GM04503 (cell line): ENCODE results near the gene VWA7.
"Not testable (repeated sequence)": the region's sequence is repeated elsewhere in the genome, so short reads cannot be mapped to it uniquely, and the experiment has no call there.

Experiments used
- DNase-seq: peaks from one replicate; pipeline ENCODE4 v3.0.0-alpha.2; 2012; ENCODE audit warnings: low read depth

VWA7 gene

GRCh38 chr6:31801031-31801927, 24.2 kb upstream of the VWA7 start:
- DNase-seq = not testable (repeated sequence)

DNA sequence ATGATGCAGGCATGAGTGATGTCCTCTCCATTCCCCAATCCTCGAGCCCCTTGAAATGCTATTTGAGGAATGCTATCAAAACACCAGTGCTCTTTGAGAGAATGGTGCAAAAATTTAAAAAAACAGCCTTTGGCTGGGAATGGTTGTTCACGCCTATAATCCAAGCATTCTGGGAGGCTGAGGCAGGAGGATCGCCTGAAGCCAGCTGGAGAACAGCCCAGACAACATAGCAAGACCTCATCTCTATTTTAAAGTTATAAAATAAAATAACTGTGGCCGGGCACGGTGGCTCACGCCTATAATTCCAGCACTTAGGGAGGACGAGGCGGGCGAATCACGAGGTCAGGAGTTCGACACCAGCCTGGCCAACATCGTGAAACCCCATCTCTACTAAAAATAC, 22.7 kb upstream of the VWA7 start:
- no peak for DNase-seq

- DNase-seq = no peak
These were observed 20.5 kb upstream of the VWA7 start for GRCh38 chr6:31797588-31797987.

GRCh38 chr6:31796993-31797385, 19.9 kb upstream of the VWA7 start:
- no peak for DNase-seq

DNA sequence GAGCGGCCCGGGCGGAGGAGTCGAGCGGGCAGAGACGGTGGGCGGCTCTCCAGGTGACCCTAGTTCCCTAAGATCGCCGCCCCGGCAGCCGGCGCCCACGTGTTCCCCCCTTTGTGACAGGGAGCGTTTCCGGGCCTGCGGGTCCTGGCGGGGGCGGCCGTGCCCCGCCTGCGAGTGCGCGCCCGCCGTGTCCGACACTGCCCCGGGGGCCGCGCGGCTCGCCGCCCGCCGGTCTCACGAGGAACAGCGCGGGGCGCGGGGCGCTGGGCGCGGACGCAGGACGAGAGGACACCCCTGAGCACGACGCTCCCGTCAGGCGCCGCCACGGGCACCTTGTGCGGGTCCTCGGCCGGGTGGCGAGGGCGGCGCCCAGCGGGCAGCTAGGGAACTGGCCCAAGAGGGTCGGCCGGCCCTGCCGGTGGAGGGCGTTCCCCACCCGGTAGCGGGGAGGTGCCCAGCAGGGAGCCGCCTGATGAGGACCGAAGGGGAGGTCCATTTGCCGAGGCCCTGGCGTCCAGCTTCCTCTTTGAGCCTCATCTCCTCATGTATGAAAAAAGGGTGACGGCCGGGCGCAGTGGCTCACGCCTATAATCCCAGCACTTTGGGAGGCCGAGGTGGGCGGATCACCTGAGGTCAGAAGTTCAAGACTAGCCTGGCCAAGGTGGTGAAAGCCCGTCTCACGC, 18.6 kb upstream of the VWA7 start, which contains the start of gene VARS1:
Gene VARS1, minus strand, starts transcription at position 137 of the 683 bp plus-strand sequence. CDS start 535 bp downstream, outside the sequence.
- no peak for DNase-seq

DNA sequence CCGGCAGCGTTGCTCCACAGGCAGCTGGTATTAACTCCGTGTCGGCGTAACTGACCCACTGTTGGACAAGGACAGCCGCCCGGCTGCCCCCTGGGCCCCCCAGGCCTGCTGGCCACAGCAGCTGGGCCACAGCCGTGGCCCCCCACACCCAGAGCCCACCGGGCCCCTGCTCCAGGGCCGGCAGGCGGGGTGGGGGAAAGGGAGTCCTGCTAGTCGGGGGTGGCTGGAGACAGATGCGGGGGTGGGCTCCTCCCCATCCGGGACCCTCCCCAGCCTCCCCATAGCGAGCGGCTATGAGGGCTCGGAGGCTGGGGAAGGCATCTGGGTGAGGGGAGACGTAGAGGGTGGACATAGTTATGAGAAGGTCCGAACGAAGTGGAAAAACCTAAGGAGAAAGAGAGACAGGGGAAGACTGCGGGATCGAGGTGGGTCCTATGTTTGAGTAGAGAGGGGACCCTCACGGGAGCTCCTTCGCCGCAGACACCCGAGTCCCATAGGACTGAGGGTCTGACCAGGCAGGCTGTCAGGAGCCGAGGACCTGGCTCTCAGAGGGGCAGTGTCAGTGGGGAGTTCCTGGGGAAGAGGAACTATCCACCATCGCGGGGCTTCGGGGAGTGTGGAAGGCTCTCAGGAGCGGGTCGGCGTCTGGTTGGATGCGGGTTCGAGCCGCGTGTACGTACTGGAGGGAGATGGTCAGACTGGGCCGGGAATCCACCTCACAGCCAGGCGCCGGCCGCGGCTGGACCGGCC, 17.9 kb upstream of the VWA7 start:
- no peak for DNase-seq

DNA sequence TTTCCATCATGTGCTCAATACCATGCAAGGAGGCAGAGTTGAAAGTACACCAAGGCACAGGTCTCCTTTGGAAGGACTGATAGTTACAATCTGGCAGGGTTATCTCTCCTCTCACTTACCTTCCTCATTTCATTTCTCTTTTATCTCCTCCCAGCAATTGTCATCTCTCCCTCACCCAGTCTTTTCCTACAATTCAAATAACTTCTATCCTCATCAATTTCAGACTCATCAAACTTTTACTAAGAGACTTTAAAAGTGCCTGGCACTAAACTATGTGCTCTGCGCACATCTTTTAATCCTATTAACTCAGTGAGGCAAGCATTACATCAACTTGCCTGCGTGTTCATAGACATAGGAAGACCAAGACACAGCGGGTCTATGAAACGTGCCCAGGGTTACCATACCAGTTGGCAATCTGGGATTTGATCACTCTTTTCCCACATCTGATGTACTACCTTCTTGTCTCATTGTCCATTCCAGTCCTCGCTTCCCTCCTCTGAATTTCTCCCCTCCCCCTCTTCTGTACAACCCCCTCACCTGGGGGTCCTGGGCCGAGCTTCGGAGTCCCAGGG, 17.3 kb upstream of the VWA7 start:
- DNase-seq = no peak

DNA sequence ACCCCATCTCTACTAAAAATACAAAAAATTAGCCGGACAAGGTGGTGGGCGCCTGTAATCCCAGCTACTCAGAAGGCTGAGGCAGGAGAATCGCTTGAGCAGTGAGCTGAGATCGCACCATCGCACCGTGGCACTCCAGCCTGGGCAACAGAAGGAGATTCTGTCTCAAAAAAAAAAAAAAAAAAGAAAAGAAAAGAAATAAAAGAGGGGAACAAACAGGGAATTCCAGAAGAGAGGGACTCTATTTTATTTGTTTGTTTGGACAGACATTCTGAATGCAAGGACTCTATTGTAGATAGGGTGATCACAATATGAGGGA, 16.8 kb upstream of the VWA7 start:
- DNase-seq = not testable (repeated sequence)

GRCh38 chr6:31792761-31793171, 15.6 kb upstream of the VWA7 start:
- DNase-seq = no peak

- DNase-seq = no peak
These were observed 14.9 kb upstream of the VWA7 start for GRCh38 chr6:31792090-31792374.

DNA sequence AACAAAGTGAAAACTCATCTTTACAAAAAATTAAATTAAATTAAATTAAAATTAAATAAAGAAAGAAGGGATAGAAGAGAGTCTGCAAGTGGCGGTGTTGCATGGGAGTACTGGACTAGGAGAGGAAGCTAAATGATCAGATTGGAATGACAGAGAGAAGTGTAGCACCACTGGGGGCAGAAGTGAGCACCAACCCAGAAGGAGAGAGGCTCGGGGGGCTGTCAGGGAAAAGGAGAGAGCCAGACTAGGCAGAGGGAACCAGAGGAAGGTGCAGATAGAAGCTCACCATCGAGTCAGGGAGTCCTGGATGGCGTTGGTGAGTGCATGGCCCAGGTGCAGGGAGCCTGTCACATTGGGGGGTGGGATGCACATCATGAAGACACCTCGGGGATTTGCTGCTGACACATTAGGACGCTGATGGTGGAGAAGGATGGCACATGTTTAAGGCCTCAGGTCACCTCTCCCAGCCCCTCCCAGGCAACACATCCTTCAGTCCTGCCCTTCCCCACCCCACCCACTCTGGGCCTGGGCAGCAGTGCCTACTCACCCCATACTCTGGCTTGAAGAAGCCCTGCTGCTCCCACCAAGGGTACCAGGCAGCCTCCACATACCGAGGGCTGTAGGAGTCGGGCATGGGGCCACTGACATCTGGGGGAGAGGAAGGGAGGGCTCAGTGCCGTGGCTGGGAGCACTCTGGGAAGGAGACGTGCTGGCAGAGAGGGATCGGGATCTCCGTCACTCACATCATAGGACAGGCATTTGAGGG, 14.4 kb upstream of the VWA7 start:
- no peak for DNase-seq

DNA sequence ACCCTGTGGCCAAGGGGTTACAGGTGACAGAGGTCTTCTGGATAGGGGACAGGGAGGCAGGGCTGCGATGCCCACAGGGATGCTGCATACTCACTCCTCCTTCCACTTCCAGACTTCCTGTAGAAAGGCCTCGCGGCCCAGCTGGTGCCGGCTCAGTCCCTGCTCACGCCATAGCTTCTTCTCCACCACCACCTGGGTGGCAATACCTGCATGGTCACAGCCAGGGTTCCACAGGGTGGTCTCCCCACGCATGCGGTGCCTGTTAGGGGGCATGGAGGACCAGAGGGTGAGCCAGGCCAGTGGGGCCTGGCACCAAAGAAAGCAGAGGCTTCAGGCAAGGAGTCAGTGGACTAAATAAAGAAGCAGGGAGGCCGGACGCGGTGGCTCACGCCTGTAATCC, 8.3 kb upstream of the VWA7 start:
- DNase-seq = no peak

GRCh38 chr6:31784098-31784925, 7.2 kb upstream of the VWA7 start:
- no peak for DNase-seq

DNA sequence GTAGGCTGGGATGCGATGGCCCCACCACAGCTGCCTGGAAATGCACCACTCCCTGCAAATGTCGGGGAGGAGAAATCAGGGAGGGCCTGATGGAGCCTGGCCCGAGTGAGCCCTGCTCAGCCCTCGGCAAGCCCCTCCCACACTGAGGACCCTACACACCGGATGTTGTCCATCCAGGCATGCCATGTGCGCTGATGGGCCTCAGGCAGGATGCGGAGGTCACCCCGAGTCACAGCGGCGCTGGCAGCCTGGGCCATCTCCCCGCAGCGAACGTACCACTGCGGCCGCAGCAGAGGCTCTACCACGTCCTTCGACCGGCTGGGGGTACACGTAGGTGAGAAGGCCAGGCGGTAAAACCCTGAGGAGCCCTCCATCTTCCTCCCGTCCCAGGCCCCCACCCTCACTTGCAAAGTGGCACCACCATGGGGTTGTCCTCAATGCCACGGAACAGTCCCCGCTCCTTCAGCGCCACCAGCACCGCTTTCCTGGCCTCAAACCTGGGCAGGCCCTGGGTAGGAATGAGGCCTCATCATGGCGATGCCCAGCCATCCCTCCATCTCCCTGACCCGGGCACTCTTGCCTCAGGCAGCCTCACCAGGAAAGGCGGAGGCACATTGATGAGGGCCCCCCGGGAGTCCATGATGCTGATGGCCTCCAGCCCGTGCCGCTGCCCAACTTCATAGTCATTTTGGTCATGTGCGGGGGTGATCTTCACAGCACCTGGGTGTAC, 5.2 kb upstream of the VWA7 start:
- DNase-seq = no peak

DNA sequence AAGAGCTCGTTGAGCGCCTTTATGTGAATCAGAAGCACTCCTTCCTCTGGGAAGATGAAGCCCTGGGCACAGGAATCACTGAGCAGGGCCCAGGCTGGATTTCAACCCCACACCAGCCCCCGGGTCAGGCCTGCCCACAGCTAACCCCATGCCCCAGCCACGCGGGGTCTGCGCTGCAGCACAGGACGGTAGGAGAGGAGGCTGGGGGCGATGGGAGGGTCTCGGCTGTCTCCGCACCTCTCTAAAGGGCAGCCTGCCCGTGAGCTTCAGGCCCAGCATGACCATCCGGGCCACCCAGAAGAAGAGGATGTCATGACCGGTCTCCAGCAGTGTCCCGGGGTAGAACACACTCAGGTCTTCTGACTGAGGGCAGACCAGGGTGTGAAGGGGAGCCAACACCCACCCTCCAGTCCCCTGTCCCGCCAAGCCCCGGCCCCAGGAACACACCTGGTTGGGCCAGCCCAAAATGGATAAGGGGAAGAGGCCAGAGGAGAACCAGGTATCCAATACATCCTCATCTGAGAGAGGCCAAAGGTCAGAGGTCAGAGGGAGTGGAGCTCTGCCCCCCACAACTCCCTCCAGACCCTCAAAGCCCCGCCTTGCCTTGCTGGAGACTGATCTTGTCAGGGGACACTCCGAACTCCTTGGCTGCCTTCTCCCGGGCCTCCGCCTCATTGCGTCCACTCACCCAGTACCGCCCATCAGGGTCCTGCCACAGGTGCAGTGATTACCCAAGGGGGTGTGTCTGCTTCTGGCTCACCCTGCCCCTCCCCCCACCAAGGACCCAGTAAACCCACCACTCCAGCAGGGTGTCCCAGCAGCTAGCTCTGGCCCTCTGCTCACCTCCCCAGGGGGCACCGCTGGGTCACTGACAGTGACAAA, 4.4 kb upstream of the VWA7 start:
- DNase-seq = no peak

GRCh38 chr6:31780507-31781243, 3.5 kb upstream of the VWA7 start:
- no peak for DNase-seq

DNA sequence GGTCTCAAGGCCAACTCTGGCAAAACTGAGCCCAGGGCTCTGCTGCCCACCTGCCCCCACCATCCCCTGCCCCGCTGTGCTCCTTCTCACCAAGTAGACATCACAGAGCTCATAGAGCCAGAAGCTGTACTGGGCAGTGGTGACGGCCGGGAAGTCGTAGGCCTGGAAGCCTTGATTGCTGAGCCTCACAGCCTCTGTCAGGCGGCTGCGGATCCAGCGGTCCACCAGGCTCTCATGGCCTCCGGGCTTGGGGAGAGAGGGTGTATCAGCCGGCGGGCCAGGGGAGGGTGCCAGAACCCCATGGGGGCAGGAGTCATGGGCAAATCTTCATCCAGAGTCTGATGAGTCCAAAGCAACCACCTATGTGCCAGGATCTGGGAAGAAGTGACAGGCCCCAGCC, 2.8 kb upstream of the VWA7 start:
- no peak for DNase-seq
